Liver (tissue), 9 donors: ENCODE data around the gene CCDC86. TPM values are rescaled to one million over a fixed set of nuclear protein-coding genes. Genes with fewer than 3 reads are reported as not detected.

Source experiments
- DNase-seq: peaks from one replicate; pipeline ENCODE4 v3.0.0-alpha.2; 2017; ENCODE audit warnings: low spot score
- H3K27ac ChIP-seq, 2 donors: one replicate each; pipeline ENCODE4 v1.7.0; 2013; ENCODE audit warnings: inconsistent platforms in 2 of 2, low read length in 2 of 2, control low read depth in 1 of 2, low read depth in 1 of 2, mild to moderate bottlenecking in 1 of 2
- H3K27me3 ChIP-seq, 4 donors: one replicate each; pipeline versions ENCODE4 v1.6.1 to v1.7.0; 2013; ENCODE audit warnings: low read length in 3 of 4, inconsistent platforms in 1 of 4, mild to moderate bottlenecking in 1 of 4, moderate library complexity in 1 of 4; ENCODE audit not compliant: control insufficient read depth in 4 of 4, insufficient read depth in 4 of 4
- H3K36me3 ChIP-seq, 4 donors: one replicate each; pipeline versions ENCODE4 v1.6.1 to v1.7.0; 2013; ENCODE audit warnings: low read length in 3 of 4, mild to moderate bottlenecking in 3 of 4, low read depth in 1 of 4, moderate library complexity in 1 of 4; ENCODE audit not compliant: control insufficient read depth in 4 of 4, insufficient read depth in 3 of 4
- H3K4me1 ChIP-seq, 4 donors: one replicate each; pipeline versions ENCODE4 v1.6.1 to v1.7.0; 2013; ENCODE audit warnings: low read length in 3 of 4, mild to moderate bottlenecking in 3 of 4, moderate library complexity in 1 of 4; ENCODE audit not compliant: control insufficient read depth in 4 of 4, insufficient read depth in 4 of 4
- H3K4me3 ChIP-seq, 3 donors: one replicate each; pipeline versions ENCODE4 v1.6.1 to v1.7.0; 2013; ENCODE audit warnings: low read length in 3 of 3, control low read depth in 1 of 3, low read depth in 1 of 3, mild to moderate bottlenecking in 1 of 3
- H3K9ac ChIP-seq, 2 donors: one replicate each; pipeline ENCODE4 v1.7.0; 2013; ENCODE audit warnings: low read length in 2 of 2, mild to moderate bottlenecking in 2 of 2, moderate library complexity in 2 of 2, control low read depth in 1 of 2, low read depth in 1 of 2
- H3K9me3 ChIP-seq, 4 donors: one replicate each; pipeline versions ENCODE4 v1.6.1 to v1.7.0; 2013; ENCODE audit warnings: low read length in 3 of 4; ENCODE audit not compliant: control insufficient read depth in 4 of 4
- ATF3 ChIP-seq: IDR thresholded peaks from 2 replicates; pipeline ENCODE4 v1.6.1; 2016; ENCODE audit warnings: antibody characterized with exemption
- CTCF ChIP-seq: fragments of 150-350 bp; IDR thresholded peaks from 2 replicates; pipeline ENCODE4 v1.5.1; 2017; ENCODE audit warnings: improper control_type of control experiment, low read depth, low read length; ENCODE audit not compliant: missing input control
- EGR1 ChIP-seq, 2 donors: IDR thresholded peaks; 2 replicates each; pipeline ENCODE4 v1.6.1; 2016 to 2018; ENCODE audit warnings: antibody characterized with exemption in 2 of 2, low read depth in 2 of 2
- FOXA1 ChIP-seq: IDR thresholded peaks from 2 replicates; pipeline ENCODE4 v1.6.1; 2016; ENCODE audit warnings: antibody characterized with exemption
- FOXA2 ChIP-seq: IDR thresholded peaks from 2 replicates; pipeline ENCODE4 v1.6.1; 2016; ENCODE audit warnings: antibody characterized with exemption
- GABPA ChIP-seq, 2 donors: IDR thresholded peaks in 1 of 2; conservative IDR thresholded peaks in 1 of 2; 2 replicates each; pipeline ENCODE4 v1.6.1; 2016; ENCODE audit warnings: antibody characterized with exemption in 2 of 2, mild to moderate bottlenecking in 1 of 2, moderate library complexity in 1 of 2
- HNF4A ChIP-seq, 2 donors: conservative IDR thresholded peaks; 2 replicates each; pipeline ENCODE4 v1.6.1; 2016; ENCODE audit warnings: antibody characterized with exemption in 2 of 2, mild to moderate bottlenecking in 2 of 2
- HNF4G ChIP-seq: IDR thresholded peaks from 2 replicates; pipeline ENCODE4 v1.6.1; 2016; ENCODE audit warnings: antibody characterized with exemption
- JUND ChIP-seq, 2 donors: IDR thresholded peaks; 2 replicates each; pipeline ENCODE4 v1.6.1; 2016; ENCODE audit warnings: antibody characterized with exemption in 2 of 2
- MAX ChIP-seq: IDR thresholded peaks from 2 replicates; pipeline ENCODE4 v1.6.1; 2016; ENCODE audit warnings: antibody characterized with exemption
- NR2F2 ChIP-seq: IDR thresholded peaks from 2 replicates; pipeline ENCODE4 v1.6.1; 2016; ENCODE audit warnings: antibody characterized with exemption
- RAD21 ChIP-seq, 2 donors: IDR thresholded peaks; 2 replicates each; pipeline ENCODE4 v1.6.1; 2016; ENCODE audit warnings: antibody characterized with exemption in 2 of 2, mild to moderate bottlenecking in 2 of 2
- REST ChIP-seq: IDR thresholded peaks from 2 replicates; pipeline ENCODE4 v1.6.1; 2016; ENCODE audit warnings: antibody characterized with exemption, mild to moderate bottlenecking
- RXRA ChIP-seq, 2 donors: IDR thresholded peaks; 2 replicates each; pipeline ENCODE4 v1.6.1; 2017 to 2018; ENCODE audit warnings: antibody characterized with exemption in 2 of 2, mild to moderate bottlenecking in 1 of 2
- SP1 ChIP-seq: IDR thresholded peaks from 2 replicates; pipeline ENCODE4 v1.6.1; 2018; ENCODE audit warnings: antibody characterized with exemption, mild to moderate bottlenecking
- TAF1 ChIP-seq: conservative IDR thresholded peaks from 2 replicates; pipeline ENCODE4 v1.6.1; 2016; ENCODE audit warnings: antibody characterized with exemption, mild to moderate bottlenecking
- YY1 ChIP-seq: IDR thresholded peaks from 2 replicates; pipeline ENCODE4 v1.6.1; 2016; ENCODE audit warnings: antibody characterized with exemption, mild to moderate bottlenecking
- ZBTB33 ChIP-seq: IDR thresholded peaks from 2 replicates; pipeline ENCODE4 v1.6.1; 2016; ENCODE audit warnings: antibody characterized with exemption
- WGBS: extraction: QIAGEN DNeasy Blood & Tissue Kit; methylation state at CpG from one replicate; pipeline ENCODE4 v1.1.7; 2013; 5-methylcytosine and 5-hydroxymethylcytosine counted together
- polyA plus RNA-seq, 2 donors: library from polyadenylated mRNA; stranded (reverse) in 1 of 2; unstranded in 1 of 2; fragments of 200-250 nt in 1 of 2; fragments of >200 nt in 1 of 2; fragmentation: Nextera tagmentation in 1 of 2; extraction: Ambion mirVana in 1 of 2; gene quantifications; one replicate each; pipeline versions ENCODE4 v1.2.1 to v1.2.3, GENCODE V29; 2013 to 2015
- total RNA-seq, 2 donors: library from RNA; depleted of rRNA; stranded (reverse); fragments of >200 nt; gene quantifications; one replicate each; pipeline ENCODE4 v1.2.3, GENCODE V29; 2014
- donor health status: healthy.
- donor health status: healthy.
- donor health status: healthy.
- donor health status: healthy.
- donor health status: healthy.

CCDC86 gene
- total and polyA plus RNA-seq, 4 donors, result 5.0 to 9.4 (median 5.7) TPM

GRCh38 chr11:60879104-60879503, 37.2 kb downstream of the CCDC86 start:
- TF ChIP-seq MAX, result no peak
- TF ChIP-seq YY1, result no peak
- no peak for TF ChIP-seq REST
- TF ChIP-seq NR2F2, result no peak
- TF ChIP-seq RXRA (IDR thresholded peaks at IDR 0.05), result no peak
- TF ChIP-seq RAD21 (IDR thresholded peaks at IDR 0.05), result no peak
- no peak for TF ChIP-seq CTCF
- H3K36me3 ChIP-seq, result peaks cover 2 to 22% (median 17%) of the 10 kb centered on the region in 4 donors
- H3K4me1 ChIP-seq, result no peaks in the 10 kb centered on the region
- H3K27me3 ChIP-seq, result no peaks in the 10 kb centered on the region
- H3K9me3 ChIP-seq, result no peaks in the 10 kb centered on the region
- WGBS, result 94% methylated on average over 1 of the region's 1 CpG
- H3K27ac ChIP-seq, result no peak overlapping the region
- DNase-seq, result no peak
- H3K4me3 ChIP-seq, result no peak overlapping the region
- H3K9ac ChIP-seq, result no peak overlapping the region

GRCh38 chr11:60879971-60880588, 38.2 kb downstream of the CCDC86 start:
- WGBS, result 92% methylated on average over 5 of the region's 5 CpGs
- Histone ChIP-seq H3K4me3 (no peak overlapping the region), H3K36me3 (peaks cover 2 to 22% (median 17%) of the 10 kb centered on the region in 4 donors), H3K4me1 (no peaks in the 10 kb centered on the region), H3K9ac (no peak overlapping the region), H3K27ac (no peak overlapping the region), H3K9me3 (no peaks in the 10 kb centered on the region), H3K27me3 (no peaks in the 10 kb centered on the region)
- DNase-seq, result no peak
- TF ChIP-seq SP1 (no peak), FOXA2 (no peak), REST (no peak), TAF1 (no peak), HNF4G (no peak), ATF3 (no peak), FOXA1 (no peak), RAD21 (IDR thresholded peaks at IDR 0.05) (no peak), HNF4A (conservative IDR thresholded peaks at IDR 0.05) (no peak), MAX (no peak), ZBTB33 (no peak), GABPA (IDR thresholded peaks at IDR 0.05 in 1 of 2, conservative IDR thresholded peaks at IDR 0.05 in 1 of 2) (no peak), NR2F2 (no peak), EGR1 (IDR thresholded peaks at IDR 0.05; ENCODE audit: low read depth in 2 of 2) (no peak), JUND (IDR thresholded peaks at IDR 0.05) (no peak), YY1 (no peak), RXRA (IDR thresholded peaks at IDR 0.05) (no peak)
